ENCODE results near the gene USP7. TPM values are rescaled to one million over a fixed set of nuclear protein-coding genes. Genes with fewer than 3 reads are reported as not detected.
A peak's percentile ranks its signal among the peaks of the same experiment; 100 is the strongest.

Gene USP7
- polyA plus RNA-seq, 1 experiment, result 17.2 TPM

DNA sequence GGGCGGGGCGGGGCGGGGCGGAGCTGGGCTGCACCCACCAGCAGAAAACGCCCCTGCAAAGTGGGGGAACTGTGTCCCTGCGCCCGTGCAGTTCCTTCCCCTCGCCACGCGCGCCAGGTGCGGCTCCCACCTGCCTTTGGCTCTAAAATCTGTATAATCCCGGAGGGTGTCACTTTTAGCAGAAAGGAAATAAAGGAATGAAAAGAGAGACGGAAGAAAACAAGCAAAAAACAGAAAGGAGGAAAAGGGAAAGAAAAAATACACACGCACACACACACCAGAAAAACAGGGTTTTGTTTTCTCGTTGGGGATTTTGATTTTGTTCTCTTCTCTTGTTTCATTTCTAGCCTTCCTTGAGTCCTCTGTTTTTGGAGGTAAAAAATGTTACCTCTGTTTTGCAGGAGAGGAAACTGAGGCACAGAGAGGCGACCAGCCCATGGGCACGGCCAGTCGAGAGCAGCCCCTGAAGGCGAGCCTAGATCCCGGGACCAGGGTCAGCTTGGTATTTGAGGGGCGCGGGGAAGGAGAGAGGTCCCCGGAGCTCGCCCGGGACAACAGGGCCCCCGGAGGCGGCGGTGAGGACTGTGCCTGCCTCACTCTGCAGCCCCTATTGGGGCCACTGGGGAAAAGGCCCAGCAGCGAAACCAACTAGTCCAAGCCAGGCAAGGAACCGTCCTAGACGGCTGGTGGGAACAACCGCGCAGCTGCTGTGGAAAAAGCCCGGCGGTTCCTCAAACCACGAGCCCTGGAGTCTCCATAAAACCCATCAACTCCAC is 94.3 kb downstream of the USP7 start:
- H3K27me3 ChIP-seq (ENCODE audit: control insufficient read depth, insufficient read depth, low read length), result no peaks in the 10 kb centered on the region
- no peak for DNase-seq (ENCODE audit: low read depth)
- CTCF ChIA-PET, result interaction anchor here (0.9 to 2.8 kb wide), 4 partner anchors 9 to 15 kb away, joined by 3 to 18 read pairs (median 4); partner anchors contain the start of gene LITAFD
- POLR2A ChIA-PET, result interaction anchor here (0.5 to 0.6 kb wide), 2 partner anchors 7 to 314 kb away, joined by 3 to 6 read pairs; no protein-coding TSS in a partner anchor
- TF ChIP-seq, protein P1, sequence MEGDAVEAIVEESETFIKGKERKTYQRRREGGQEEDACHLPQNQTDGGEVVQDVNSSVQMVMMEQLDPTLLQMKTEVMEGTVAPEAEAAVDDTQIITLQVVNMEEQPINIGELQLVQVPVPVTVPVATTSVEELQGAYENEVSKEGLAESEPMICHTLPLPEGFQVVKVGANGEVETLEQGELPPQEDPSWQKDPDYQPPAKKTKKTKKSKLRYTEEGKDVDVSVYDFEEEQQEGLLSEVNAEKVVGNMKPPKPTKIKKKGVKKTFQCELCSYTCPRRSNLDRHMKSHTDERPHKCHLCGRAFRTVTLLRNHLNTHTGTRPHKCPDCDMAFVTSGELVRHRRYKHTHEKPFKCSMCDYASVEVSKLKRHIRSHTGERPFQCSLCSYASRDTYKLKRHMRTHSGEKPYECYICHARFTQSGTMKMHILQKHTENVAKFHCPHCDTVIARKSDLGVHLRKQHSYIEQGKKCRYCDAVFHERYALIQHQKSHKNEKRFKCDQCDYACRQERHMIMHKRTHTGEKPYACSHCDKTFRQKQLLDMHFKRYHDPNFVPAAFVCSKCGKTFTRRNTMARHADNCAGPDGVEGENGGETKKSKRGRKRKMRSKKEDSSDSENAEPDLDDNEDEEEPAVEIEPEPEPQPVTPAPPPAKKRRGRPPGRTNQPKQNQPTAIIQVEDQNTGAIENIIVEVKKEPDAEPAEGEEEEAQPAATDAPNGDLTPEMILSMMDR (IDR thresholded peaks at IDR 0.05; ENCODE audit: insufficient read depth, low read depth, low read length), result 0 out of 2 replicates have a peak, but pooled peaks have one; percentile 2
- no peaks in the 10 kb centered on the region for H3K36me3 ChIP-seq (ENCODE audit: control insufficient read depth, insufficient read depth, low read length)
- peak overlapping the region; percentile 76 for H3K4me3 ChIP-seq (ENCODE audit: low read depth, low read length)

DNA sequence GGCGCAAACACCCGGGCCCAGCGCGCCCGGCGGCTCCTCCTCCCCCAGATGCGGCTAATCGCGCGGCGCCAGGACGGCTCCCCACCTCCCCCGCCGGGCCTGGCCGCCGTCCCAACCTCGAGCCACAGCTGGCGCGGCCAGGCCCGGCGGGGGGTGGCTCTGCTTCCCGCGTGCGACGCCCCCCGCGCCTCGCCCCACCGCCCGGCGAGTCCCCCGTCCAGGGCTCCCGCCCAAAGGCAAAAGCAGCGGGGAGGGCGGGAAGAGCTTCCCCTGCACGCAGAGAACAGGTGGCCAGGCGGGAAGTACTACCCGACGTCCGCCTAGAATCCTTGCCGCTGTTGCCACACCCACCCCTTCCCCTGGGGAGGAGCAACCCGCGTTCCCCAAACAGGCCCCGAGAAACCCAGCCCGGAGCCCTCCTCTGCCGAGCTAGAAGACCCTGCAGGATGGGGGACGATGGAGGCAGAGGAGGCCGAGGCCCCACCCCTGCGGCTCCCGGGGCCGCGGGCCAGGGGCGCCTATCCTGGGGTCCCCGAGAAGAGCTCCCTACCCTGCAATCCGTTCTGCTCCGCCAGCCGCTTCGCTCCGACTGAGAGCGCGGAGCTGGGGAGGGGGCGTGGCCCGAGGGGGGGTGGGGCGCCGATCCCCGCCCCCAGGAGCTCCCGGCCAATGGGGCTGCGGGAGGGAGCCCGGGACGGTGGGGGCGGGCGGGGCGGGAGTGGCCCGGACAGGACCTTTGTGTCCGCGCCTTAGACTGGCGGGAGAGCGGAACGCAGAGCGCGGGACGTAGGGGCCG is 95.1 kb downstream of the USP7 start, which contains the start of gene CARHSP1:
CARHSP1 (minus strand) TSS at position 591 of the 796 bp plus-strand sequence. CDS start 9,678 bp downstream, outside the sequence.
- no peaks in the 10 kb centered on the region for H3K27me3 ChIP-seq (ENCODE audit: control insufficient read depth, insufficient read depth, low read length)
- no peaks in the 10 kb centered on the region; the same call in 1 of the 2 replicates for H3K36me3 ChIP-seq (ENCODE audit: control insufficient read depth, insufficient read depth, low read length)
- peak within 1 kb of the TSS; percentile 76 for H3K4me3 ChIP-seq (ENCODE audit: low read depth, low read length)
- ChIA-PET POLR2A (interaction anchor here (0.5 to 0.6 kb wide), 4 partner anchors 8 to 315 kb away, joined by 3 to 6 read pairs (median 4); no protein-coding TSS in a partner anchor), CTCF (interaction anchor here (0.8 to 1.2 kb wide), 3 partner anchors 12 to 43 kb away, joined by 3 to 5 read pairs (median 3); no protein-coding TSS in a partner anchor)
- TF ChIP-seq, protein P1 (IDR thresholded peaks at IDR 0.05; ENCODE audit: insufficient read depth, low read depth, low read length), result no peak
- DNase-seq (ENCODE audit: low read depth), result peak; percentile 29

DNA sequence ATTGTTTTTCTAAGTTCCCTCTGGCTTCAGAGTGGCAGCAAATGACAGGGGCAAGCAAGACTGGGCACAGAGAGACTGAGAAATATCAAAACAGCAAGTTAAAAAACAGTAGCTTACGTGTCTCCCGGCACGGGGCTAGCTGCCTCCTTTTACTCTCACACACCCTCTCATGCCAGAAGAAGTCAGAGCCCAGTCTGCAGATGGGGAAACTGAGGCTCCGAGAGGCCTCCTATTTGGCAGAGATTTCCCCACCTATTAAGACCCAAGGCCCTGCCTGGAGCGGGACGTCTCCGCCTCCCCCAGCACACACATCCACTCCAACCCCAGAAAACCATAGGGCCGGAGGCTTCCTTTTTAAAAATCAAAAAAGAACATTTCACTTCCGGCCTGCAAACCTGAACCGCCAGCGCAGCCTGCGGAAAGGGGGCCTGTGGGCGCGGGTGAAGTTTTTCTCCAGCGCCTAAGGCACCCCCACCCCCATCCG is 95.7 kb downstream of the USP7 start:
- DNase-seq (ENCODE audit: low read depth), result no peak
- CTCF ChIA-PET, result interaction anchor here (0.8 to 3.8 kb wide), 3 partner anchors 12 to 43 kb away, joined by 3 to 24 read pairs (median 3); partner anchors contain the start of gene LITAFD
- H3K36me3 ChIP-seq (ENCODE audit: control insufficient read depth, insufficient read depth, low read length), result peaks cover 3% of the 10 kb centered on the region
- H3K27me3 ChIP-seq (ENCODE audit: control insufficient read depth, insufficient read depth, low read length), result no peaks in the 10 kb centered on the region
- peak overlapping the region; percentile 76 for H3K4me3 ChIP-seq (ENCODE audit: low read depth, low read length)
- POLR2A ChIA-PET, result no interaction called here
- TF ChIP-seq, protein P1 (IDR thresholded peaks at IDR 0.05; ENCODE audit: insufficient read depth, low read depth, low read length), result no peak

DNA sequence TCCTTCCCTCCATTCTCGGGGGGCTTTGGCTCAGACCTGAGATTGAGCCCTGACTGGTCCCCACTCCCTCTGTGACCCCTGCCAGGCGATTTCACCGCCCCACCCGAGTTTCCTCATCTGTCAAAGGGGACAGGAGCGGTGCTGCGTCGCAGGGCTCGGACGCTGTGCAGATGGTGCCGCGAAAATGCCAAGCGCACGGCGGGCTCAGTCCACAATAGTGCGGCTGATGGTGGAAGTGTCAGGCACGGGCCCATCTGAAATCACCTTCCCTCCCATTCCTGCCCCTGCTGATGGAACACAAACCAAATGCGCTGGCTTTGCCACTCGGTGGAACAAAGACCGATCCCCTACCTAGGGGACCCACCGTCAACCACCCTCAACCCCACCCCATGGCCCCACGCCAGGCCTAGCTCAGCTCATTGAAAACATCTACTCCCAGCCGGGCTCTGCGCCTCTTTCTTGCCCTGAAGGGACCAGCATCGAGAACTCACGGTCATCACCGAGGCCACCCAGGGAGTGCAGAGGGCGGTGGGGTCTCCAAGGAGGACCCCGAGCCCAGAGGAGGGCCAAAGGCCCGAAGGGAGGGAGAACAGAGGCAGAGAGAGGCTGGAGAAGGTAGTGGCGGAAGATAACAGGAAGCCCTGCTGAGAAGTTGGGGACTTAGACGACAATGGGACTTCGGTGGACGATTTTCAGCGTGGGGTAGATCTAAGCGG is 96.3 kb downstream of the USP7 start:
- ChIA-PET POLR2A (no interaction called here), CTCF (interaction anchor here (3.8 kb wide), 1 partner anchor 13 kb away, joined by 24 read pairs; the partner anchor contains the start of gene LITAFD)
- H3K27me3 ChIP-seq (ENCODE audit: control insufficient read depth, insufficient read depth, low read length), result no peaks in the 10 kb centered on the region
- TF ChIP-seq, protein P1 (IDR thresholded peaks at IDR 0.05; ENCODE audit: insufficient read depth, low read depth, low read length), result no peak
- H3K36me3 ChIP-seq (ENCODE audit: control insufficient read depth, insufficient read depth, low read length), result peaks cover 3% of the 10 kb centered on the region
- DNase-seq (ENCODE audit: low read depth), result no peak
- peak overlapping the region; percentile 76 for H3K4me3 ChIP-seq (ENCODE audit: low read depth, low read length)
